Gastrocnemius medialis (tissue), 4 donors: ENCODE results near the gene TNIK. TPM values are rescaled to one million over a fixed set of nuclear protein-coding genes. Genes with fewer than 3 reads are reported as not detected.

Source experiments
- ATAC-seq, 2 donors: fragments of 150-250 bp; one replicate each; pipeline ENCODE4 v1.9.1; 2016
- DNase-seq, 2 donors: peaks; one replicate each; pipeline ENCODE4 v3.0.0-alpha.2; 2019
- H3K27ac ChIP-seq, 4 donors: fragments of 200-600 bp; sonication (generic); 1 replicate in 1 of 4; 2 replicates in 3 of 4; pipeline ENCODE4 v1.5.1; 2016 to 2018; ENCODE audit warnings: mild to moderate bottlenecking in 2 of 4, moderate library complexity in 1 of 4
- H3K27me3 ChIP-seq, 3 donors: fragments of 200-600 bp; sonication (generic) in 2 of 3; 1 replicate in 1 of 3; 2 replicates in 2 of 3; pipeline versions ENCODE4 v1.5.1 to v1.6.0; 2016 to 2019; ENCODE audit warnings: mild to moderate bottlenecking in 1 of 3, moderate library complexity in 1 of 3
- H3K36me3 ChIP-seq, 2 donors: fragments of 200-600 bp; sonication (generic) in 1 of 2; one replicate each; pipeline ENCODE4 v1.5.1; 2017 to 2018
- H3K4me1 ChIP-seq, 2 donors: fragments of 200-600 bp; sonication (generic) in 1 of 2; one replicate each; pipeline ENCODE4 v1.5.1; 2016 to 2017; ENCODE audit warnings: mild to moderate bottlenecking in 2 of 2
- H3K4me3 ChIP-seq, 4 donors: fragments of 200-600 bp; sonication (generic) in 3 of 4; 1 replicate in 1 of 4; 2 replicates in 3 of 4; pipeline ENCODE4 v1.5.1; 2016 to 2019; ENCODE audit warnings: mild to moderate bottlenecking in 2 of 4
- H3K9me3 ChIP-seq, 3 donors: fragments of 200-600 bp; sonication (generic) in 2 of 3; 1 replicate in 1 of 3; 2 replicates in 2 of 3; pipeline ENCODE4 v1.5.1; 2016 to 2019
- CTCF ChIP-seq, 5 experiments: fragments of 450-650 bp in 3 of 5; fragments of 200-600 bp in 2 of 5; sonication (generic) in 2 of 5; IDR thresholded peaks in 4 of 5; conservative IDR thresholded peaks in 1 of 5; 1 replicate in 4 of 5; 2 replicates in 1 of 5; pipeline ENCODE4 v1.5.1; 2016 to 2019; ENCODE audit warnings: antibody characterized with exemption in 5 of 5, mild to moderate bottlenecking in 3 of 5, moderate library complexity in 3 of 5
- POLR2A ChIP-seq, 2 donors: fragments of 450-650 bp; IDR thresholded peaks; one replicate each; pipeline ENCODE4 v1.6.1; 2017; ENCODE audit warnings: antibody characterized with exemption in 2 of 2, mild to moderate bottlenecking in 2 of 2, moderate library complexity in 2 of 2
- in situ Hi-C, 4 donors: fragments of 200-750 bp; cut with MboI; loops; one replicate each; pipeline versions ENCODE4 v1.15.0 to v1.8.0; 2017; ENCODE audit warnings: low sequenced_read_pairs in 4 of 4
- intact Hi-C: fragments of 100-400 bp; cut with DNase I; formaldehyde crosslinking; loops from one replicate; pipeline ENCODE4 v1.15.1; 2023; ENCODE audit warnings: low total_unique reads
- total RNA-seq, 4 donors: library from RNA; depleted of rRNA; stranded (reverse); fragments of >200 nt; gene quantifications; one replicate each; pipeline versions ENCODE4 v1.1.0 to v1.2.3, GENCODE V29; 2016

TNIK gene
- total RNA-seq, 4 donors from 2014 or later = 5.2 to 19.7 (median 10.6) TPM

- intact Hi-C loops = no loop called here
- H3K9me3 ChIP-seq = no peaks in the 10 kb centered on the region
Measured at GRCh38 chr3:171444001-171444690, 16.1 kb downstream of the TNIK start.

GRCh38 chr3:171443211-171443957 lies 16.8 kb downstream of the TNIK start:
- peaks cover 24 to 31% of the 10 kb centered on the region in 2 donors for H3K4me1 ChIP-seq
- H3K4me3 ChIP-seq = no peak overlapping the region
- H3K36me3 ChIP-seq = no peaks in the 10 kb centered on the region
- intact Hi-C loops = no loop called here
- ATAC-seq (no peak), DNase-seq (no peak)
- H3K27ac ChIP-seq = no peak overlapping the region
- H3K9me3 ChIP-seq = no peaks in the 10 kb centered on the region
- TF ChIP-seq CTCF (IDR thresholded peaks at IDR 0.05 in 4 of 5, conservative IDR thresholded peaks at IDR 0.05 in 1 of 5) (no peak), POLR2A (IDR thresholded peaks at IDR 0.05) (no peak)
- no peaks in the 10 kb centered on the region for H3K27me3 ChIP-seq
- in situ Hi-C loops = no loop called here

More at GRCh38 chr3:171444001-171444690, 16.1 kb downstream of the TNIK start:
- DNase-seq = no peak
- Histone ChIP-seq H3K36me3 (no peaks in the 10 kb centered on the region), H3K4me3 (no peak overlapping the region), H3K27me3 (no peaks in the 10 kb centered on the region), H3K27ac (no peak overlapping the region), H3K4me1 (peaks cover 24 to 31% of the 10 kb centered on the region in 2 donors)
- TF ChIP-seq POLR2A (IDR thresholded peaks at IDR 0.05) (no peak), CTCF (IDR thresholded peaks at IDR 0.05 in 4 of 5, conservative IDR thresholded peaks at IDR 0.05 in 1 of 5) (no peak)
- in situ Hi-C loops = no loop called here
- ATAC-seq = no peak

- intact Hi-C loops (no loop called here), in situ Hi-C loops (no loop called here)
- no peak for TF ChIP-seq POLR2A (IDR thresholded peaks at IDR 0.05)
- TF ChIP-seq CTCF (IDR thresholded peaks at IDR 0.05 in 4 of 5, conservative IDR thresholded peaks at IDR 0.05 in 1 of 5) = no peak
- no peak for DNase-seq
- no peak overlapping the region for H3K4me3 ChIP-seq
- peaks cover 22 to 27% of the 10 kb centered on the region in 2 donors for H3K4me1 ChIP-seq
- H3K27ac ChIP-seq = no peak overlapping the region
- no peaks in the 10 kb centered on the region for H3K36me3 ChIP-seq
- H3K9me3 ChIP-seq = no peaks in the 10 kb centered on the region
- no peak for ATAC-seq
- no peaks in the 10 kb centered on the region for H3K27me3 ChIP-seq
Measured at GRCh38 chr3:171442184-171442583, 18.0 kb downstream of the TNIK start.

- TF ChIP-seq CTCF (IDR thresholded peaks at IDR 0.05 in 4 of 5, conservative IDR thresholded peaks at IDR 0.05 in 1 of 5) (no peak), POLR2A (IDR thresholded peaks at IDR 0.05) (no peak)
- Histone ChIP-seq H3K36me3 (no peaks in the 10 kb centered on the region), H3K4me1 (peaks cover 26% of the 10 kb centered on the region in 2 donors), H3K4me3 (no peak overlapping the region), H3K27ac (no peak overlapping the region), H3K27me3 (no peaks in the 10 kb centered on the region), H3K9me3 (no peaks in the 10 kb centered on the region)
- no peak for DNase-seq
- intact Hi-C loops (no loop called here), in situ Hi-C loops (no loop called here)
- no peak for ATAC-seq
Measured at GRCh38 chr3:171441381-171441780, 18.8 kb downstream of the TNIK start.
